H1 (cell line): ENCODE results near the gene TTBK1. TPM values are rescaled to one million over a fixed set of nuclear protein-coding genes. Genes with fewer than 3 reads are reported as not detected.
A peak's percentile ranks its signal among the peaks of the same experiment; 100 is the strongest.

Experiments used
- CTCF ChIA-PET: fragments of 300-600 bp; sonication (Branson Sonifier 250); formaldehyde crosslinking; loops from one replicate; lab custom pipeline; 2021; ENCODE audit not compliant: partially characterized antibody; lab: Charles Lee
- POLR2A ChIA-PET: fragments of 300-600 bp; sonication (Branson Sonifier 250); formaldehyde crosslinking; loops from one replicate; lab custom pipeline; 2021; ENCODE audit warnings: inconsistent platforms; ENCODE audit not compliant: partially characterized antibody; lab: Charles Lee
- DNase-seq, 2 experiments: peaks; one replicate each; pipeline versions ENCODE4 v3.0.0 to v3.0.0-alpha.2; 2010 to 2022; ENCODE audit warnings: low spot score in 2 of 2, low read depth in 1 of 2, mixed read lengths in 1 of 2
- FAIRE-seq: peaks from 2 replicates; lab custom pipeline; 2011; peaks lifted over from hg19 to GRCh38; lab: Jason Lieb, UNC
- H2AFZ ChIP-seq: 2 replicates; pipeline ENCODE4 v1.8.1; 2012; ENCODE audit warnings: low read length, inconsistent platforms
- H2AK5ac ChIP-seq: 2 replicates; pipeline ENCODE4 v1.6.1; 2013; ENCODE audit warnings: low read depth, low read length
- H2BK120ac ChIP-seq: replicated peaks from 2 replicates; pipeline ENCODE3; 2013; ENCODE audit warnings: low read depth, low read length, inconsistent platforms
- H2BK12ac ChIP-seq: 2 replicates; pipeline ENCODE4 v1.6.1; 2013; ENCODE audit warnings: low read depth, low read length
- H2BK15ac ChIP-seq: 2 replicates; pipeline ENCODE4 v1.6.1; 2013; ENCODE audit warnings: low read length
- H2BK20ac ChIP-seq: 2 replicates; pipeline ENCODE4 v1.6.1; 2013; ENCODE audit warnings: low read length
- H2BK5ac ChIP-seq: 2 replicates; pipeline ENCODE4 v1.6.1; 2013; ENCODE audit warnings: low read depth, low read length
- H3K14ac ChIP-seq: 2 replicates; pipeline ENCODE4 v1.6.1; 2013; ENCODE audit warnings: inconsistent platforms; ENCODE audit not compliant: insufficient read length
- H3K18ac ChIP-seq: 2 replicates; pipeline ENCODE4 v1.6.1; 2013; ENCODE audit warnings: low read length; ENCODE audit errors: extremely low read depth
- H3K23ac ChIP-seq: 2 replicates; pipeline ENCODE4 v1.6.1; 2013; ENCODE audit warnings: inconsistent platforms; ENCODE audit not compliant: insufficient read length
- H3K23me2 ChIP-seq: 2 replicates; pipeline ENCODE4 v1.6.1; 2013; ENCODE audit warnings: low read depth, low read length
- H3K27ac ChIP-seq: 2 replicates; pipeline ENCODE4 v1.6.1; 2011; ENCODE audit warnings: low read depth, low read length, inconsistent platforms
- H3K27me3 ChIP-seq, 4 experiments: replicated peaks in 1 of 4; 1 replicate in 1 of 4; 2 replicates in 3 of 4; pipeline versions ENCODE4 v1.6.1 to v1.8.1; 2011 to 2013; ENCODE audit warnings: low read length in 3 of 4, mild to moderate bottlenecking in 3 of 4, inconsistent platforms in 2 of 4, mixed read lengths in 2 of 4, moderate library complexity in 1 of 4; ENCODE audit not compliant: control insufficient read depth in 3 of 4, insufficient read depth in 3 of 4; ENCODE audit errors: extremely low read depth in 1 of 4
- H3K36me3 ChIP-seq, 4 experiments: 2 replicates each; pipeline versions ENCODE4 v1.6.1 to v1.8.1; 2011 to 2013; ENCODE audit warnings: mild to moderate bottlenecking in 4 of 4, low read length in 3 of 4, moderate library complexity in 2 of 4, control low read depth in 1 of 4, inconsistent platforms in 1 of 4; ENCODE audit not compliant: insufficient read depth in 4 of 4, control insufficient read depth in 2 of 4
- H3K4ac ChIP-seq: replicated peaks from 2 replicates; pipeline ENCODE3; 2013; ENCODE audit warnings: low read length, low read depth, mixed read lengths, inconsistent platforms; ENCODE audit not compliant: insufficient read length
- H3K4me1 ChIP-seq, 4 experiments: replicated peaks in 1 of 4; 1 replicate in 1 of 4; 2 replicates in 3 of 4; pipeline versions ENCODE4 v1.6.1 to v1.8.1; 2011 to 2013; ENCODE audit warnings: low read length in 3 of 4, inconsistent platforms in 2 of 4, mixed read lengths in 1 of 4; ENCODE audit not compliant: insufficient read depth in 4 of 4, control insufficient read depth in 3 of 4
- H3K4me2 ChIP-seq, 2 experiments: 2 replicates each; pipeline versions ENCODE4 v1.6.1 to v1.8.1; 2011 to 2013; ENCODE audit warnings: low read depth in 2 of 2, low read length in 2 of 2, control low read depth in 1 of 2, inconsistent platforms in 1 of 2, mild to moderate bottlenecking in 1 of 2; ENCODE audit not compliant: insufficient read depth in 1 of 2
- H3K4me3 ChIP-seq, 4 experiments: fragments of 200-600, 300-600 bp in 1 of 4; sonication (generic), shearing (Covaris generic), sonication (Bioruptor Twin) in 1 of 4; 2 replicates each; pipeline versions ENCODE4 v1.5.1 to v1.8.1; 2011 to 2016; ENCODE audit warnings: low read length in 4 of 4, low read depth in 3 of 4, control low read depth in 2 of 4, inconsistent platforms in 2 of 4, mild to moderate bottlenecking in 2 of 4, mixed read lengths in 1 of 4, moderate library complexity in 1 of 4; ENCODE audit not compliant: insufficient read depth in 2 of 4; ENCODE audit errors: extremely low read depth in 1 of 4
- H3K56ac ChIP-seq: replicated peaks from 2 replicates; pipeline ENCODE3; 2013; ENCODE audit warnings: low read depth, mild to moderate bottlenecking, mixed read lengths, low read length, inconsistent platforms; ENCODE audit not compliant: insufficient read length
- H3K79me1 ChIP-seq: 2 replicates; pipeline ENCODE4 v1.6.1; 2013; ENCODE audit warnings: low read depth, low read length, control low read depth
- H3K79me2 ChIP-seq, 2 experiments: 2 replicates each; pipeline versions ENCODE4 v1.6.1 to v1.8.1; 2012 to 2013; ENCODE audit warnings: low read length in 2 of 2, mild to moderate bottlenecking in 2 of 2, inconsistent platforms in 1 of 2; ENCODE audit not compliant: insufficient read depth in 2 of 2, control insufficient read depth in 1 of 2
- H3K9ac ChIP-seq, 4 experiments: replicated peaks in 1 of 4; 1 replicate in 1 of 4; 2 replicates in 3 of 4; pipeline versions ENCODE4 v1.6.1 to v1.8.1; 2011 to 2013; ENCODE audit warnings: low read depth in 3 of 4, low read length in 3 of 4, control low read depth in 2 of 4, mild to moderate bottlenecking in 2 of 4, moderate library complexity in 2 of 4, inconsistent platforms in 1 of 4; ENCODE audit errors: extremely low read depth in 1 of 4
- H3K9me3 ChIP-seq, 2 experiments: 2 replicates each; pipeline versions ENCODE4 v1.6.1 to v1.8.1; 2012 to 2013; ENCODE audit warnings: mild to moderate bottlenecking in 2 of 2, moderate library complexity in 2 of 2, control low read depth in 1 of 2, inconsistent platforms in 1 of 2, low read depth in 1 of 2, low read length in 1 of 2, mixed read lengths in 1 of 2; ENCODE audit not compliant: insufficient read depth in 2 of 2
- H4K20me1 ChIP-seq, 2 experiments: replicated peaks in 1 of 2; 2 replicates each; pipeline versions ENCODE3 to v1.8.1; 2011 to 2013; ENCODE audit warnings: inconsistent platforms in 2 of 2, low read length in 2 of 2, mild to moderate bottlenecking in 1 of 2; ENCODE audit not compliant: insufficient read depth in 2 of 2, control insufficient read depth in 1 of 2
- H4K5ac ChIP-seq: 2 replicates; pipeline ENCODE4 v1.6.1; 2013; ENCODE audit warnings: low read length, low read depth, mixed read lengths, inconsistent platforms; ENCODE audit not compliant: insufficient read length
- H4K8ac ChIP-seq: 2 replicates; pipeline ENCODE4 v1.8.0; 2013; ENCODE audit warnings: mild to moderate bottlenecking, moderate library complexity, low read length, inconsistent platforms; ENCODE audit not compliant: insufficient read depth; ENCODE audit errors: extremely low read depth
- H4K91ac ChIP-seq: replicated peaks from 2 replicates; pipeline ENCODE3; 2013; ENCODE audit warnings: low read length, mixed read lengths, inconsistent platforms; ENCODE audit not compliant: insufficient read length
- CREB1 ChIP-seq: IDR thresholded peaks from 2 replicates; pipeline ENCODE4 v1.6.1; 2012; ENCODE audit warnings: inconsistent platforms
- HDAC2 ChIP-seq, 2 experiments: fragments of 300-600 bp in 1 of 2; sonication (generic) in 1 of 2; IDR thresholded peaks; 2 replicates each; pipeline ENCODE4 v1.6.1; 2011 to 2012; ENCODE audit warnings: low read depth in 2 of 2, low read length in 2 of 2, mild to moderate bottlenecking in 2 of 2, moderate library complexity in 2 of 2, borderline replicate concordance in 1 of 2, inconsistent platforms in 1 of 2
- MAFK ChIP-seq: IDR thresholded peaks from 2 replicates; pipeline ENCODE4 v1.6.1; 2012; ENCODE audit warnings: low read depth, mild to moderate bottlenecking, improper control_type of control experiment, low read length
- POLR2A ChIP-seq, 2 experiments: IDR thresholded peaks; 1 replicate in 1 of 2; 2 replicates in 1 of 2; pipeline ENCODE4 v1.6.1; 2011; ENCODE audit warnings: low read depth in 2 of 2, low read length in 2 of 2, mild to moderate bottlenecking in 2 of 2; ENCODE audit errors: control extremely low read depth in 1 of 2
- RFX5 ChIP-seq: IDR thresholded peaks from 2 replicates; pipeline ENCODE4 v1.6.1; 2011; ENCODE audit warnings: low read depth, low read length, improper control_type of control experiment, borderline replicate concordance
- SUZ12 ChIP-seq: fragments of 200-600 bp; sonication (generic); IDR thresholded peaks from 2 replicates; pipeline ENCODE4 v1.6.1; 2012; ENCODE audit warnings: mild to moderate bottlenecking, inconsistent platforms, low read length, moderate library complexity, mixed read lengths
- TCF12 ChIP-seq: IDR thresholded peaks from 2 replicates; pipeline ENCODE4 v1.6.1; 2011; ENCODE audit warnings: low read depth, mild to moderate bottlenecking, low read length
- WGBS, 2 experiments: shearing (Covaris generic) in 1 of 2; methylation state at CpG; one replicate each; pipeline versions ENCODE4 v1.1.6 to v1.1.7; 2013 to 2015; ENCODE audit warnings: low lambda C conversion rate in 2 of 2, mixed read lengths in 2 of 2, inconsistent platforms in 1 of 2, low coverage in 1 of 2, missing lambda C conversion rate in 1 of 2; ENCODE audit not compliant: insufficient replicate concordance in 2 of 2, insufficient coverage in 1 of 2, insufficient read length in 1 of 2; ENCODE audit errors: extremely low coverage in 1 of 2, missing lambda C conversion rate in 1 of 2; 5-methylcytosine and 5-hydroxymethylcytosine counted together
- polyA plus RNA-seq, 7 experiments: library from polyadenylated mRNA; depleted of rRNA in 3 of 7; stranded (reverse) in 5 of 7; unstranded in 2 of 7; fragments of >200 nt in 5 of 7; fragments of 200-250 nt in 2 of 7; gene quantifications; 1 replicate in 5 of 7; 2 replicates in 1 of 7; 4 replicates in 1 of 7; pipeline versions ENCODE4 v1.2.1 to v1.2.3, GENCODE V29; 2011 to 2013; ENCODE audit warnings: missing spikeins in 2 of 7, mixed read lengths in 2 of 7
- total RNA-seq: library from RNA; stranded (reverse); fragmentation: NEBNext Ultra II Directional; extraction: Animal tissue kit (Norgen Biotek cat#: 25700); gene quantifications from 2 replicates; pipeline ENCODE4 v1.2.1, GENCODE V29; 2021
- TF ChIP-seq, protein P1 (sequence below): IDR thresholded peaks from 2 replicates; pipeline ENCODE4 v1.6.1; 2011; ENCODE audit warnings: low read depth, mild to moderate bottlenecking, low read length; ENCODE audit not compliant: insufficient read depth

The TTBK1 gene
- total and polyA plus RNA-seq, 2 of the 8 experiments (the other 6 are each of a cell fraction or from before 2014, with no cell fraction given): 0.53 to 1.6 TPM

DNA sequence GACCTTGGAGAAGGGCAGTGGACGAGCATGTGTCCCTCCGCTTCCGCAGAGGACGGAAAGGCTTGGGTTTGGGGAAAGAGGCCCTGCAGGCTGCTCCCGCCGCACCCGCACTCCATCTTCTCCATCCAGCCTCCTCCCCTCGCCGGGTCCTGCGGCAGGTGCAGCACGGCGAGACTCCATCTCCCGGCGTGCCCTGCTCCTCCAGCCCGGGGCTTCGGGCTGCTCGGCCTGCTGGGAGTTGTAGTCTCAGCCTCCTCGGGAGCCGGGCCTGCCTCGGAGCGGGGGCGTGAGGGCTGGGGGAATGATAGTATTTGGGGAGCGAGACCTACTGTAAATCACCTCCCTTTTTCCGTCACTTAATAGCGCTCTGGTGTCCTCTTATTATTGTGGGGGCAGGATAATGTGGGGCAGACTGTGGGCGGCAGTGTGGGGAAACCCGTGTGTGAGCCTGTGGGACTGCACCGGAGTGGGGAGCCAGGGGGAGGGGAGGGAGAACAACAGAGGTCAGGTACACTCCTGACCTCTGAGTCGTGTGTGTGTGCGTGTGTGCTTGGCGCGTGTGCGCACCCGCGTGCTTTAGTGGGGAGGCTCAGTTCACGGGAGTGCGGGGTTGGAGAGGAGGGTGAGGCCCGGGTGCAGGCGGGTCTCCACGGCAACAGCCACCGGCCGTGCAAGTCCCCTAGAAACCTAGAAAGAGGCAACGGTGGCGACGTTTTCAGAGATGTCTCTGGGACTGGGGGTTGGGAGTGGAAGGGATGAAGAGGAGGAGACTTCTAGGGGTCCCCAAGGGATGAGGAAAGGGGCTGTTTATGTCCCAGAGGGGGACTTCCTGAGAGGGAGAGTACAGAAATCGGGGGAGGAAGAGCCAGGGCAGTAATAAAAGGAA lies 4.1 kb downstream of the TTBK1 start:
- peak in 1 of 2 experiments; percentile 58 for DNase-seq
- Histone ChIP-seq H3K4ac (no peak overlapping the region), H3K9ac (peak overlapping the region in 2 of 4 experiments; percentile 27 to 51; a peak in 3 of 7 replicates), H4K20me1 (peaks cover 0 to 4% of the 10 kb centered on the region in 2 experiments), H3K23me2 (peaks cover 14% of the 10 kb centered on the region; the same call in 1 of the 2 replicates), H3K9me3 (no peaks in the 10 kb centered on the region), H3K18ac (no peak overlapping the region; the same call in 1 of the 2 replicates), H3K27me3 (peaks cover 11 to 40% (median 34%) of the 10 kb centered on the region in 4 experiments), H3K4me2 (peak overlapping the region; percentile 75 to 89), H2BK20ac (no peak overlapping the region), H2AFZ (peak overlapping the region; percentile 90; the same call in 1 of the 2 replicates), H3K36me3 (no peaks in the 10 kb centered on the region), H2BK15ac (peak overlapping the region; percentile 31; the same call in 1 of the 2 replicates), H3K79me2 (no peaks in the 10 kb centered on the region), H2BK120ac (no peak overlapping the region), H4K91ac (peak overlapping the region; percentile 60), H3K14ac (no peak overlapping the region), H3K27ac (0 out of 2 replicates have a peak overlapping the region, but pooled peaks have one; percentile 63), H4K5ac (peak overlapping the region; percentile 25), H3K23ac (no peak overlapping the region), H2AK5ac (no peak overlapping the region), H2BK12ac (0 out of 2 replicates have a peak overlapping the region, but pooled peaks have one; percentile 61), H2BK5ac (peak overlapping the region; percentile 39), H4K8ac (peak overlapping the region; percentile 64), H3K4me1 (peaks cover 4 to 8% (median 7%) of the 10 kb centered on the region in 4 experiments), H3K4me3 (peak overlapping the region; percentile 78 to 90 (median 82)), H3K56ac (no peak overlapping the region), H3K79me1 (no peaks in the 10 kb centered on the region)
- POLR2A ChIA-PET: interaction anchor here (0.7 to 1.7 kb wide), 17 partner anchors 10 to 269 kb away, joined by 3 to 7 read pairs (median 4); partner anchors contain the start of genes CUL9, LRRC73, POLR1C and PTK7
- CTCF ChIA-PET: interaction anchor here (1.2 to 1.9 kb wide), 5 partner anchors 12 to 104 kb away, joined by 3 to 5 read pairs (median 4); no protein-coding TSS in a partner anchor
- 2% methylated on average over 44 of the region's 46 CpGs; no CpG with 5 or more reads in 1 of the 2 experiments for WGBS, 2 experiments
- FAIRE-seq: no peak
- no peak for TF ChIP-seq POLR2A (IDR thresholded peaks at IDR 0.05; ENCODE audit: control extremely low read depth in 1 of 2, low read depth in 2 of 2, low read length in 2 of 2)
- TF ChIP-seq, protein P1, sequence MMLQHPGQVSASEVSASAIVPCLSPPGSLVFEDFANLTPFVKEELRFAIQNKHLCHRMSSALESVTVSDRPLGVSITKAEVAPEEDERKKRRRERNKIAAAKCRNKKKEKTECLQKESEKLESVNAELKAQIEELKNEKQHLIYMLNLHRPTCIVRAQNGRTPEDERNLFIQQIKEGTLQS: 0 out of 2 replicates have a peak, but pooled peaks have one; percentile 4
- no peak for TF ChIP-seq RFX5
- peak; percentile 46 for TF ChIP-seq CREB1
- 0 out of 4 replicates have a peak, but pooled peaks of 1 of the 2 experiments have one; percentile 57 for TF ChIP-seq HDAC2 (IDR thresholded peaks at IDR 0.05; ENCODE audit: borderline replicate concordance in 1 of 2, low read depth in 2 of 2, low read length in 2 of 2)
- TF ChIP-seq TCF12: no peak
- TF ChIP-seq MAFK: no peak
- 0 out of 2 replicates have a peak, but pooled peaks have one; percentile 26 for TF ChIP-seq SUZ12
